IMR-90 (cell line): ENCODE measurements around the gene PRTFDC1. TPM values are rescaled to one million over a fixed set of nuclear protein-coding genes. Genes with fewer than 3 reads are reported as not detected.

ENCODE experiments used
- ATAC-seq: fragments of 200-7000 bp; cut with Tn5 transposase; 2 replicates; pipeline ENCODE4 v1.9.1; 2020; ENCODE audit warnings: low read depth, mild to moderate bottlenecking, moderate library complexity
- BruUV-seq: library from RNA; stranded (reverse); fragments of 400-500 nt; replicated peaks from 2 replicates; lab custom pipeline; 2021; lab: Mats Ljungman, UMichigan
- CTCF ChIA-PET: fragments of 300-600 bp; formaldehyde crosslinking; extraction: SDS; loops from one replicate; lab custom pipeline; 2021; ENCODE audit warnings: antibody characterized with exemption; lab: Yijun Ruan, JAX
- POLR2A ChIA-PET: fragments of 300-600 bp; sonication (Branson Sonifier 250); formaldehyde crosslinking; loops from one replicate; lab custom pipeline; 2022; ENCODE audit warnings: antibody characterized with exemption; ENCODE audit not compliant: unreplicated experiment; lab: Charles Lee
- DNase-seq: peaks from one replicate; pipeline ENCODE4 v3.0.0; 2013
- H2AFZ ChIP-seq: replicated peaks from 2 replicates; pipeline ENCODE3; 2013; ENCODE audit warnings: low read length, mild to moderate bottlenecking; ENCODE audit not compliant: poor library complexity
- H2AK5ac ChIP-seq: 2 replicates; pipeline ENCODE4 v1.6.1; 2013; ENCODE audit warnings: low read depth, low read length, inconsistent platforms
- H2AK9ac ChIP-seq: replicated peaks from 2 replicates; pipeline ENCODE3; 2013; ENCODE audit warnings: mild to moderate bottlenecking, low read depth, low read length, moderate library complexity; ENCODE audit not compliant: poor library complexity
- H2BK120ac ChIP-seq: 2 replicates; pipeline ENCODE4 v1.6.1; 2013; ENCODE audit warnings: low read depth, low read length, inconsistent platforms
- H2BK15ac ChIP-seq: 3 replicates; pipeline ENCODE4 v1.6.1; 2013; ENCODE audit warnings: low read depth, low read length, inconsistent platforms
- H2BK20ac ChIP-seq: 2 replicates; pipeline ENCODE4 v1.6.1; 2013; ENCODE audit warnings: low read depth, mild to moderate bottlenecking, inconsistent platforms, low read length, moderate library complexity
- H2BK5ac ChIP-seq: 2 replicates; pipeline ENCODE4 v1.6.1; 2013; ENCODE audit warnings: mild to moderate bottlenecking, low read depth, low read length, inconsistent platforms; ENCODE audit not compliant: poor library complexity, severe bottlenecking
- H3K14ac ChIP-seq: replicated peaks from 2 replicates; pipeline ENCODE4 v1.6.1; 2013; ENCODE audit warnings: low read depth, low read length, inconsistent platforms
- H3K18ac ChIP-seq: 2 replicates; pipeline ENCODE4 v1.6.1; 2013; ENCODE audit warnings: low read depth, low read length, control low read depth
- H3K23ac ChIP-seq: 2 replicates; pipeline ENCODE4 v1.6.1; 2013; ENCODE audit warnings: low read depth, low read length, inconsistent platforms
- H3K27ac ChIP-seq: 2 replicates; pipeline ENCODE4 v1.5.1; 2013; ENCODE audit warnings: mild to moderate bottlenecking, control low read depth, low read length; ENCODE audit not compliant: insufficient read depth
- H3K27me3 ChIP-seq: 2 replicates; pipeline ENCODE4 v1.6.1; 2013; ENCODE audit warnings: low read length; ENCODE audit not compliant: control insufficient read depth, insufficient read depth
- H3K36me3 ChIP-seq: 2 replicates; pipeline ENCODE4 v1.6.1; 2013; ENCODE audit warnings: low read length, mixed read lengths; ENCODE audit not compliant: control insufficient read depth, insufficient read depth
- H3K4ac ChIP-seq: 2 replicates; pipeline ENCODE4 v1.6.1; 2013; ENCODE audit warnings: low read depth, low read length, inconsistent platforms
- H3K4me1 ChIP-seq: 2 replicates; pipeline ENCODE4 v1.6.1; 2013; ENCODE audit warnings: low read length, mixed read lengths; ENCODE audit not compliant: control insufficient read depth, insufficient read depth
- H3K4me2 ChIP-seq: 2 replicates; pipeline ENCODE4 v1.6.1; 2013; ENCODE audit warnings: low read depth, mild to moderate bottlenecking, control low read depth, low read length, moderate library complexity
- H3K4me3 ChIP-seq: 2 replicates; pipeline ENCODE4 v1.5.1; 2013; ENCODE audit warnings: low read depth, mild to moderate bottlenecking, control low read depth, low read length, moderate library complexity; ENCODE audit not compliant: insufficient read depth
- H3K56ac ChIP-seq: 2 replicates; pipeline ENCODE4 v1.6.1; 2013; ENCODE audit warnings: low read length, inconsistent platforms; ENCODE audit not compliant: insufficient read depth; ENCODE audit errors: extremely low read depth
- H3K79me1 ChIP-seq, 2 experiments: 2 replicates each; pipeline ENCODE4 v1.6.1; 2013; ENCODE audit warnings: low read length in 2 of 2, inconsistent platforms in 1 of 2, low read depth in 1 of 2
- H3K9ac ChIP-seq: 2 replicates; pipeline ENCODE4 v1.6.1; 2013; ENCODE audit warnings: low read depth, low read length, control low read depth
- H3K9me1 ChIP-seq: 2 replicates; pipeline ENCODE4 v1.6.1; 2013; ENCODE audit warnings: low read length, inconsistent platforms; ENCODE audit not compliant: insufficient read depth
- H3K9me3 ChIP-seq: 2 replicates; pipeline ENCODE4 v1.6.1; 2013; ENCODE audit warnings: low read length; ENCODE audit not compliant: control insufficient read depth, insufficient read depth
- H4K20me1 ChIP-seq: 2 replicates; pipeline ENCODE4 v1.6.1; 2013; ENCODE audit warnings: low read length, inconsistent platforms; ENCODE audit not compliant: insufficient read depth
- H4K5ac ChIP-seq: 2 replicates; pipeline ENCODE4 v1.6.1; 2013; ENCODE audit warnings: mild to moderate bottlenecking, low read depth, low read length, control low read depth
- H4K8ac ChIP-seq, 2 experiments: 2 replicates each; pipeline ENCODE4 v1.6.1; 2013; ENCODE audit warnings: low read depth in 2 of 2, low read length in 2 of 2, control low read depth in 1 of 2, inconsistent platforms in 1 of 2
- H4K91ac ChIP-seq: 2 replicates; pipeline ENCODE4 v1.6.1; 2013; ENCODE audit warnings: low read depth, low read length, inconsistent platforms; ENCODE audit not compliant: insufficient read depth
- BHLHE40 ChIP-seq: fragments of 150-350 bp; IDR thresholded peaks from 2 replicates; pipeline ENCODE4 v1.6.1; 2016; ENCODE audit warnings: mild to moderate bottlenecking, low read depth, low read length
- CEBPB ChIP-seq: IDR thresholded peaks from 2 replicates; pipeline ENCODE4 v1.6.1; 2012; ENCODE audit warnings: low read depth, low read length, improper control_type of control experiment
- CHD1 ChIP-seq: IDR thresholded peaks from 2 replicates; pipeline ENCODE4 v1.6.1; 2012; ENCODE audit warnings: low read depth, low read length, improper control_type of control experiment
- CTCF ChIP-seq: conservative IDR thresholded peaks from 2 replicates; pipeline ENCODE4 v1.5.1; 2012; ENCODE audit warnings: mild to moderate bottlenecking, low read depth, low read length, improper control_type of control experiment
- ELK1 ChIP-seq: fragments of 150-350 bp; IDR thresholded peaks from 2 replicates; pipeline ENCODE4 v1.6.1; 2016; ENCODE audit warnings: low read depth, mild to moderate bottlenecking, low read length, moderate library complexity, borderline replicate concordance
- FOS ChIP-seq: fragments of 150-350 bp; IDR thresholded peaks from 2 replicates; pipeline ENCODE4 v1.6.1; 2016; ENCODE audit warnings: low read depth, low read length
- MAFK ChIP-seq: IDR thresholded peaks from 2 replicates; pipeline ENCODE4 v1.6.1; 2012; ENCODE audit warnings: low read depth, low read length, improper control_type of control experiment
- MAZ ChIP-seq: IDR thresholded peaks from 2 replicates; pipeline ENCODE4 v1.6.1; 2012; ENCODE audit warnings: low read depth, mild to moderate bottlenecking, low read length, improper control_type of control experiment, moderate library complexity, borderline replicate concordance
- MXI1 ChIP-seq: IDR thresholded peaks from 2 replicates; pipeline ENCODE4 v1.6.1; 2012; ENCODE audit warnings: low read depth, mild to moderate bottlenecking, low read length, moderate library complexity, borderline replicate concordance
- NFE2L2 ChIP-seq: fragments of 150-350 bp; IDR thresholded peaks from 2 replicates; pipeline ENCODE4 v1.6.1; 2016; ENCODE audit warnings: low read depth, mild to moderate bottlenecking, low read length
- POLR2A ChIP-seq: IDR thresholded peaks from 2 replicates; pipeline ENCODE4 v1.6.1; 2012; ENCODE audit warnings: mild to moderate bottlenecking, low read depth, low read length
- RAD21 ChIP-seq: IDR thresholded peaks from 2 replicates; pipeline ENCODE4 v1.6.1; 2012; ENCODE audit warnings: low read length, improper control_type of control experiment
- RCOR1 ChIP-seq: IDR thresholded peaks from 2 replicates; pipeline ENCODE4 v1.6.1; 2012; ENCODE audit warnings: mild to moderate bottlenecking, low read length, improper control_type of control experiment; ENCODE audit not compliant: insufficient replicate concordance
- RFX5 ChIP-seq: IDR thresholded peaks from 2 replicates; pipeline ENCODE4 v1.8.0; 2012; ENCODE audit warnings: low read depth, mild to moderate bottlenecking, low read length, moderate library complexity
- SMC3 ChIP-seq: fragments of 150-350 bp; IDR thresholded peaks from 2 replicates; pipeline ENCODE4 v1.6.1; 2016; ENCODE audit warnings: low read depth, mild to moderate bottlenecking, antibody characterized with exemption, low read length, moderate library complexity
- USF2 ChIP-seq: fragments of 150-350 bp; IDR thresholded peaks from 2 replicates; pipeline ENCODE4 v1.6.1; 2017; ENCODE audit warnings: mild to moderate bottlenecking, antibody characterized with exemption, low read length, low read depth
- WGBS, 2 experiments: methylation state at CpG; one replicate each; pipeline versions ENCODE4 v1.1.5 to v1.1.7; 2013; ENCODE audit warnings: missing lambda C conversion rate in 2 of 2; ENCODE audit not compliant: insufficient read length in 1 of 2; ENCODE audit errors: extremely low coverage in 2 of 2; 5-methylcytosine and 5-hydroxymethylcytosine counted together
- dilution Hi-C: fragments of 300-500 bp; cut with HindIII; formaldehyde crosslinking; loops from one replicate; pipeline ENCODE4 v1.14.3; 2018; ENCODE audit warnings: low sequenced_read_pairs; ENCODE audit not compliant: unreplicated experiment
- in situ Hi-C: fragments of 300-500 bp; cut with MboI; formaldehyde crosslinking; loops from 3 replicates; pipeline ENCODE4 v1.14.3; 2019; ENCODE audit warnings: low sequenced_read_pairs, inconsistent platforms, mixed read lengths
- intact Hi-C: fragments of 100-400 bp; cut with micrococcal nuclease; formaldehyde crosslinking; loops from 2 replicates; pipeline ENCODE4 v1.10.0; 2022
- polyA plus RNA-seq, 3 experiments: library from polyadenylated mRNA; depleted of rRNA; stranded (reverse); fragments of >200 nt; gene quantifications; 2 replicates each; pipeline ENCODE4 v1.2.3, GENCODE V29; 2012; ENCODE audit warnings: low replicate concordance in 1 of 3
- total RNA-seq: library from RNA; depleted of rRNA; stranded (reverse); fragments of >200 nt; gene quantifications from 2 replicates; pipeline ENCODE4 v1.2.3, GENCODE V29; 2012

PRTFDC1 gene
- total and polyA plus RNA-seq, 2 of the 4 experiments (the other 2 are of a cell fraction) = 12.3 to 17.9 TPM

- peak overlapping the region; percentile 50; the same call in 1 of the 2 replicates for H2BK120ac ChIP-seq
- H3K27me3 ChIP-seq = no peaks in the 10 kb centered on the region
- no TSS peak for BruUV-seq
- H2BK5ac ChIP-seq = peak overlapping the region; percentile 40
- H3K79me1 ChIP-seq = no peaks in the 10 kb centered on the region
- peak overlapping the region; percentile 75 for H2BK20ac ChIP-seq
- H4K20me1 ChIP-seq = no peaks in the 10 kb centered on the region
- H3K4me2 ChIP-seq = peak overlapping the region; percentile 41; the same call in 1 of the 2 replicates
- ChIA-PET CTCF (interaction anchor here (1.1 kb wide), 1 partner anchor 37 kb away, joined by 3 read pairs; no protein-coding TSS in a partner anchor), POLR2A (interaction anchor here (0.7 kb wide), 1 partner anchor 257 kb away, joined by 5 read pairs; no protein-coding TSS in a partner anchor)
- no peak overlapping the region; the same call in 1 of the 2 replicates for H4K5ac ChIP-seq
- no peak overlapping the region for H3K23ac ChIP-seq
- no peak overlapping the region for H3K4me3 ChIP-seq
- H3K27ac ChIP-seq = no peak overlapping the region
- H3K9me1 ChIP-seq = peaks cover 6% of the 10 kb centered on the region
- H3K9me3 ChIP-seq = no peaks in the 10 kb centered on the region
- in situ Hi-C loops (no loop called here), intact Hi-C loops (no loop called here), dilution Hi-C loops (no loop called here)
- H2BK15ac ChIP-seq = peak overlapping the region; percentile 21; the same call in 1 of the 3 replicates
- H3K14ac ChIP-seq = peak overlapping the region; percentile 5
- H2AK5ac ChIP-seq = no peak overlapping the region; the same call in 1 of the 2 replicates
- DNase-seq (no peak), ATAC-seq (peak; percentile 10)
- H2AFZ ChIP-seq = no peak overlapping the region
- peak overlapping the region; percentile 58 for H4K91ac ChIP-seq
- peaks cover 7% of the 10 kb centered on the region for H3K4me1 ChIP-seq
- peak overlapping the region; percentile 48; the same call in 1 of the 2 replicates for H3K4ac ChIP-seq
- H3K18ac ChIP-seq = peak overlapping the region; percentile 6; the same call in 1 of the 2 replicates
- H4K8ac ChIP-seq = peak overlapping the region in 1 of 2 experiments; percentile 27; a peak in 2 of 4 replicates
- TF ChIP-seq MAZ (no peak), POLR2A (no peak), CHD1 (no peak), BHLHE40 (no peak), SMC3 (no peak), FOS (no peak), CTCF (no peak), MXI1 (no peak), RAD21 (no peak), CEBPB (no peak), RCOR1 (no peak), NFE2L2 (no peak), MAFK (no peak), USF2 (no peak), RFX5 (no peak), ELK1 (no peak)
- no peak overlapping the region for H2AK9ac ChIP-seq
- H3K9ac ChIP-seq = no peak overlapping the region
- H3K36me3 ChIP-seq = no peaks in the 10 kb centered on the region
- no CpG with 5 or more reads among the region's 1 CpG for WGBS, 2 experiments
- H3K56ac ChIP-seq = no peak overlapping the region
Observed at GRCh38 chr10:24902400-24902728, 50.0 kb downstream of the PRTFDC1 start.
